OCI-LY7 (cell line): ENCODE data around the gene ATP6V1B1.

Experiments
- EZH2phosphoT487 ChIP-seq: fragments of 200-600 bp; sonication (generic); IDR thresholded peaks from 2 replicates; pipeline ENCODE4 v1.6.1; 2018; ENCODE audit warnings: low read depth, borderline replicate concordance, mild to moderate bottlenecking, mixed run types, antibody characterized with exemption, low read length, moderate library complexity, mixed read lengths
- TF ChIP-seq, protein P1 (sequence below): fragments of 200-600 bp; sonication (generic); conservative IDR thresholded peaks from 2 replicates; pipeline ENCODE4 v1.5.1; 2014; ENCODE audit warnings: mild to moderate bottlenecking, antibody characterized with exemption, low read length, moderate library complexity, mixed read lengths

- TF ChIP-seq, protein P1, sequence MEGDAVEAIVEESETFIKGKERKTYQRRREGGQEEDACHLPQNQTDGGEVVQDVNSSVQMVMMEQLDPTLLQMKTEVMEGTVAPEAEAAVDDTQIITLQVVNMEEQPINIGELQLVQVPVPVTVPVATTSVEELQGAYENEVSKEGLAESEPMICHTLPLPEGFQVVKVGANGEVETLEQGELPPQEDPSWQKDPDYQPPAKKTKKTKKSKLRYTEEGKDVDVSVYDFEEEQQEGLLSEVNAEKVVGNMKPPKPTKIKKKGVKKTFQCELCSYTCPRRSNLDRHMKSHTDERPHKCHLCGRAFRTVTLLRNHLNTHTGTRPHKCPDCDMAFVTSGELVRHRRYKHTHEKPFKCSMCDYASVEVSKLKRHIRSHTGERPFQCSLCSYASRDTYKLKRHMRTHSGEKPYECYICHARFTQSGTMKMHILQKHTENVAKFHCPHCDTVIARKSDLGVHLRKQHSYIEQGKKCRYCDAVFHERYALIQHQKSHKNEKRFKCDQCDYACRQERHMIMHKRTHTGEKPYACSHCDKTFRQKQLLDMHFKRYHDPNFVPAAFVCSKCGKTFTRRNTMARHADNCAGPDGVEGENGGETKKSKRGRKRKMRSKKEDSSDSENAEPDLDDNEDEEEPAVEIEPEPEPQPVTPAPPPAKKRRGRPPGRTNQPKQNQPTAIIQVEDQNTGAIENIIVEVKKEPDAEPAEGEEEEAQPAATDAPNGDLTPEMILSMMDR = no peak
- TF ChIP-seq EZH2phosphoT487 = no peak
Observed at GRCh38 chr2:70941186-70941585, 5.5 kb downstream of the ATP6V1B1 start.
